ENCODE data around the gene PLEKHM3. TPM values are rescaled to one million over a fixed set of nuclear protein-coding genes. Genes with fewer than 3 reads are reported as not detected.
A peak's percentile ranks its signal among the peaks of the same experiment; 100 is the strongest.

Gene PLEKHM3
- polyA plus RNA-seq, 1 experiment, result 5.8 TPM

DNA sequence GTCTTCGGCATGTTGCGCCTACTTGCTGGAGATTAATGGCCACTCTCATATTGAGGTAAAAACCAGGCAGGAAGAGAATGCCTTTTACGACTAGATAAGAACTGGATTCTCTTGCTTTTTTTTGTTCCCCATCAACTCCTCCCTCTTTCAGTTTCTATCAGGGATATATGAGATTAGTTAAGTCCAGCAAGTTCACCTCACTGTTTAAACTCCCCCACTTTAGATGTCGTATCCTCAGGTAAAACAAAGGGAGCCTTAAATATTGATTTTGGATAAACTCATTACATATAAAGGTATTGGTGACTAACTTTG is 98.4 kb downstream of the PLEKHM3 start:
- Histone ChIP-seq H3K36me3 (ENCODE audit: control insufficient read depth, insufficient read depth, low read length) (peaks cover 1% of the 10 kb centered on the region; the same call in 1 of the 2 replicates), H3K27me3 (ENCODE audit: control insufficient read depth, insufficient read depth, low read length) (no peaks in the 10 kb centered on the region), H3K4me3 (ENCODE audit: low read depth, low read length) (no peak overlapping the region)
- POLR2A ChIA-PET, result no interaction called here
- DNase-seq (ENCODE audit: low read depth), result no peak
- CTCF ChIA-PET, result interaction anchor here (1.4 kb wide), 1 partner anchor 13 kb away, joined by 3 read pairs; no protein-coding TSS in a partner anchor
- TF ChIP-seq, protein P1, sequence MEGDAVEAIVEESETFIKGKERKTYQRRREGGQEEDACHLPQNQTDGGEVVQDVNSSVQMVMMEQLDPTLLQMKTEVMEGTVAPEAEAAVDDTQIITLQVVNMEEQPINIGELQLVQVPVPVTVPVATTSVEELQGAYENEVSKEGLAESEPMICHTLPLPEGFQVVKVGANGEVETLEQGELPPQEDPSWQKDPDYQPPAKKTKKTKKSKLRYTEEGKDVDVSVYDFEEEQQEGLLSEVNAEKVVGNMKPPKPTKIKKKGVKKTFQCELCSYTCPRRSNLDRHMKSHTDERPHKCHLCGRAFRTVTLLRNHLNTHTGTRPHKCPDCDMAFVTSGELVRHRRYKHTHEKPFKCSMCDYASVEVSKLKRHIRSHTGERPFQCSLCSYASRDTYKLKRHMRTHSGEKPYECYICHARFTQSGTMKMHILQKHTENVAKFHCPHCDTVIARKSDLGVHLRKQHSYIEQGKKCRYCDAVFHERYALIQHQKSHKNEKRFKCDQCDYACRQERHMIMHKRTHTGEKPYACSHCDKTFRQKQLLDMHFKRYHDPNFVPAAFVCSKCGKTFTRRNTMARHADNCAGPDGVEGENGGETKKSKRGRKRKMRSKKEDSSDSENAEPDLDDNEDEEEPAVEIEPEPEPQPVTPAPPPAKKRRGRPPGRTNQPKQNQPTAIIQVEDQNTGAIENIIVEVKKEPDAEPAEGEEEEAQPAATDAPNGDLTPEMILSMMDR (IDR thresholded peaks at IDR 0.05; ENCODE audit: insufficient read depth, low read depth, low read length), result no peak

DNA sequence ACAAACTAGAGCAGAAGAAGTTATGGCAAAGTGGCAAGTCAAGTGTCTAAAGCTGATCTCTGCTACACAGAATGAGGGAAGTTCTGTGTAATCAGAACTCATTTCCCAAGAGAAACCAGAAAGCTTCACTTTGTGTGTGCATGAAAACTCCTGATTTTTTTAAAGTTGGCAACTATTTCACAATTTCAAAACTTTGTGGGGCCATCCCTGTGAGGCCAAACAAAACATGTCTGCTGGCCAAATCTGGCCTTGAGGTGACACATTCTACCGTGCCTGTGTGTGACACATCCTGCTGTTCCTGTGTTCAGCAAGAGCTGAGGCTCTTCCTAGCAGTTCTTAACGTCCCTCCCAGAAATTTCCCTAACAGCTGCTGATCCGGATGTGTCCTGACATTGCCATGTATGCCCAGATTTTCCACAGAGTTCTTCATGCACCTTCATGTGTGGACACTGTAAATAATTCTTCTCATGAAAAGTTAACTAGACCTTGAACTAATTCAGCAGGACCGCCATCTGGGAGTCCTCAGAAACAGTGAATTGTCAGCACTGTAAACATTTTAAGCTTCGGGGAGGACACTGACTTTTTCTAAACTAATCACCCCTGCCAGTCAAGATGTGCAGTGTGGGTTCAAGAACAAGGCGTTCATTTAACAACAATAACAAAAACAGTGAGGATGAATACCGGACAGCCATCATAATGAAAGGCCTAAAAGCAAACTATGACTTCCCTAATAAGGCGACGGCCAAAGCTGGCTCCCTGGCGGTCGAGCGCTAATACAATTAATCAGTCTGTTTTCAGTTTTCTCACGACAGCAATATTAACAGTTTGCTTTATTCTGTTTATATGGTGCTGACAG is 99.0 kb downstream of the PLEKHM3 start:
- POLR2A ChIA-PET, result no interaction called here
- TF ChIP-seq, protein P1 (IDR thresholded peaks at IDR 0.05; ENCODE audit: insufficient read depth, low read depth, low read length), result no peak
- peaks cover 1% of the 10 kb centered on the region; the same call in 1 of the 2 replicates for H3K36me3 ChIP-seq (ENCODE audit: control insufficient read depth, insufficient read depth, low read length)
- no peaks in the 10 kb centered on the region for H3K27me3 ChIP-seq (ENCODE audit: control insufficient read depth, insufficient read depth, low read length)
- CTCF ChIA-PET, result interaction anchor here (0.8 to 1.4 kb wide), 2 partner anchors 14 to 180 kb away, joined by 3 read pairs; no protein-coding TSS in a partner anchor
- DNase-seq (ENCODE audit: low read depth), result peak; percentile 60
- no peak overlapping the region for H3K4me3 ChIP-seq (ENCODE audit: low read depth, low read length)

DNA sequence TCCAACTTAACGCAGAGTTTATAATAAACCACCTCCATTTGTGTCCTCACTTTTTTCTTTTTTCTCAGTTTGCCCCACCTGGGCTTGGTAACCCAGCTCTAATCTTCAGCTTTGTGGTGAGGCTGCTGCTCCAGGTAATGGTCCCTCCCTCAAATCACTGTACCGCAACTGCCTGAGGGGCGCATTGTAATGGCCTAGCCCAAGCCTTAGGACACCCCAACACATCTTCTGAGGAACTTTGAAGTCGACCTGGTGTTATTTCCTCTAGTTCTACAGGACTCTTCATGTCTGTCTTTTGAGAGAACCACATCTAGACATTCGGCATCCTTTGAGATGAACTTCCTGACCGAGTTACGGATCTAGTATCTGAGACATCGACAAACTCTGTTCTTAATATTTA is 99.7 kb downstream of the PLEKHM3 start:
- TF ChIP-seq, protein P1 (IDR thresholded peaks at IDR 0.05; ENCODE audit: insufficient read depth, low read depth, low read length), result no peak
- no peaks in the 10 kb centered on the region for H3K36me3 ChIP-seq (ENCODE audit: control insufficient read depth, insufficient read depth, low read length)
- H3K4me3 ChIP-seq (ENCODE audit: low read depth, low read length), result no peak overlapping the region
- ChIA-PET CTCF (interaction anchor here (1.4 kb wide), 1 partner anchor 15 kb away, joined by 3 read pairs; no protein-coding TSS in a partner anchor), POLR2A (no interaction called here)
- DNase-seq (ENCODE audit: low read depth), result no peak
- H3K27me3 ChIP-seq (ENCODE audit: control insufficient read depth, insufficient read depth, low read length), result no peaks in the 10 kb centered on the region

DNA sequence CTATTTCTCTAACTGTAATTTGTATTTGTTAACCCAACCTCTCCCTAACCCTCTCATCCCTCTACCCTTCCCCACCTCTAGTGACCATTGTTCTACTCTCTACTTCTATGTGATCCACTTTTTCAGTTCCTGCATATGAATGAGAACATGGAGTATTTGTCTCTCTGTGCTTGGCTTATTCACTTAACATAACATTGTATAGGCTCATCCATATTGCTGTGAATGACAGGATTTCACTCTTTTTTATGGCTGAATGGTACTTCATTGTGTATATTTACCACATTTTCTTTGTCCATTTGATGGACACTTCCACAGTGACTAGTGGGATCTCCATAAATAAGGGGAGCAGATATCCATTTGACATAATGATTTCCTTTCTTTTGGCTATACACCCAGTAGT is 103.7 kb downstream of the PLEKHM3 start:
- ChIA-PET POLR2A (no interaction called here), CTCF (interaction anchor here (1.2 kb wide), 1 partner anchor 118 kb away, joined by 3 read pairs; no protein-coding TSS in a partner anchor)
- TF ChIP-seq, protein P1 (IDR thresholded peaks at IDR 0.05; ENCODE audit: insufficient read depth, low read depth, low read length), result no peak
- Histone ChIP-seq H3K27me3 (ENCODE audit: control insufficient read depth, insufficient read depth, low read length) (no peaks in the 10 kb centered on the region), H3K36me3 (ENCODE audit: control insufficient read depth, insufficient read depth, low read length) (no peaks in the 10 kb centered on the region), H3K4me3 (ENCODE audit: low read depth, low read length) (no peak overlapping the region)
- no peak for DNase-seq (ENCODE audit: low read depth)

DNA sequence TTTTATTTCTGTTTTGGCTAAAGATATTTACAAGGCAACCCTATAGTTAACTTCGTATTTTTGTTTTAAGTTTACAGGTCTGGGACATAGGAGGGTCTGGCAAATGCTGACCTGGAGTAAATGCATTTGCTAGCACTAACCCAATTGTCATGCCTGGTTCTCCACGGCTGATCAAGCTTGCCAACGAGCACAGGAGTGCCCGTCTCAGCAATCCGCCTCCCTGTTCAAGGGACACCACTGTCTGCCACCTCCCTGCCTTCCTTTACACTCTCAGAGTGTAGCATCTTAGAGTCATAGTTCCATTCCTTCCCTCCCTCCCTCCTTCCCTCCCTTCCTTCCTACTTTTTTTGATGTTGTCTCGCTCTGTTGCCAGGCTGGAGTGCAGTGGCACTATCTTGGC is 104.6 kb downstream of the PLEKHM3 start:
- no peaks in the 10 kb centered on the region for H3K36me3 ChIP-seq (ENCODE audit: control insufficient read depth, insufficient read depth, low read length)
- no peaks in the 10 kb centered on the region for H3K27me3 ChIP-seq (ENCODE audit: control insufficient read depth, insufficient read depth, low read length)
- POLR2A ChIA-PET, result no interaction called here
- no peak overlapping the region for H3K4me3 ChIP-seq (ENCODE audit: low read depth, low read length)
- TF ChIP-seq, protein P1 (IDR thresholded peaks at IDR 0.05; ENCODE audit: insufficient read depth, low read depth, low read length), result no peak
- CTCF ChIA-PET, result no interaction called here
- no peak for DNase-seq (ENCODE audit: low read depth)
